ENCODE measurements around the gene PIGZ. TPM values are rescaled to one million over a fixed set of nuclear protein-coding genes. Genes with fewer than 3 reads are reported as not detected.

PIGZ gene
- total RNA-seq, 1 donor = 4.0 TPM

DNA sequence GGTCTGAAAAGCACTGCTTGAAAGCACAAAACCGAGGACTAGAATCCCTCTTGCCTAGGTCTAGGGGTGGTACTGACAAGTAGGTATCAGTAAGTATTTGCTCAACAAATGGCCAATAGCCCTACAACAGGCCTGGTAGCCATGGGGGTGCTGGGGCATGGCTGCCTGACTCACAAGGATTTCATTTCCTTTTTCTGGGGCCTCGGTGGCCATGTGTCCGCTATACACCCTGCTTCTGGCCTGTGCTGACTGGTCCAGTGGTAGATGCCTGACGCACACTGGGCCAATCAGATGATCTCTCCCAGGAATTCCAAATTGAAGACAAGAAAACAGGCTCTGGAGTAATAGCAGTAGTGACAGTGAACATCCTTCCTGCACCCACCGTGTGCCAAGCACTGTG, 31.6 kb upstream of the PIGZ start:
- Histone ChIP-seq H3K4me1 (ENCODE audit: insufficient read depth, low read length) (peaks cover 8% of the 10 kb centered on the region), H2AFZ (ENCODE audit: low read length) (no peak overlapping the region), H3K4me2 (ENCODE audit: insufficient read depth, low read length) (no peak overlapping the region), H3K79me2 (ENCODE audit: insufficient read depth, low read length) (no peaks in the 10 kb centered on the region), H3K36me3 (ENCODE audit: insufficient read depth, low read length) (no peaks in the 10 kb centered on the region), H3K27ac (ENCODE audit: low read depth, low read length) (no peak overlapping the region), H4K20me1 (ENCODE audit: insufficient read depth, low read length) (no peaks in the 10 kb centered on the region), H3K9me3 (ENCODE audit: low read depth, low read length) (no peaks in the 10 kb centered on the region), H3K27me3 (ENCODE audit: insufficient read depth, low read length) (no peaks in the 10 kb centered on the region), H3K4me3 (ENCODE audit: insufficient read depth, low read length) (no peak overlapping the region)
- TF ChIP-seq, protein P1, sequence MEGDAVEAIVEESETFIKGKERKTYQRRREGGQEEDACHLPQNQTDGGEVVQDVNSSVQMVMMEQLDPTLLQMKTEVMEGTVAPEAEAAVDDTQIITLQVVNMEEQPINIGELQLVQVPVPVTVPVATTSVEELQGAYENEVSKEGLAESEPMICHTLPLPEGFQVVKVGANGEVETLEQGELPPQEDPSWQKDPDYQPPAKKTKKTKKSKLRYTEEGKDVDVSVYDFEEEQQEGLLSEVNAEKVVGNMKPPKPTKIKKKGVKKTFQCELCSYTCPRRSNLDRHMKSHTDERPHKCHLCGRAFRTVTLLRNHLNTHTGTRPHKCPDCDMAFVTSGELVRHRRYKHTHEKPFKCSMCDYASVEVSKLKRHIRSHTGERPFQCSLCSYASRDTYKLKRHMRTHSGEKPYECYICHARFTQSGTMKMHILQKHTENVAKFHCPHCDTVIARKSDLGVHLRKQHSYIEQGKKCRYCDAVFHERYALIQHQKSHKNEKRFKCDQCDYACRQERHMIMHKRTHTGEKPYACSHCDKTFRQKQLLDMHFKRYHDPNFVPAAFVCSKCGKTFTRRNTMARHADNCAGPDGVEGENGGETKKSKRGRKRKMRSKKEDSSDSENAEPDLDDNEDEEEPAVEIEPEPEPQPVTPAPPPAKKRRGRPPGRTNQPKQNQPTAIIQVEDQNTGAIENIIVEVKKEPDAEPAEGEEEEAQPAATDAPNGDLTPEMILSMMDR (IDR thresholded peaks at IDR 0.05; ENCODE audit: extremely low read depth, low read depth, low read length) = no peak
- peak; percentile 69 for DNase-seq (ENCODE audit: insufficient read length, low spot score, missing footprints)

DNA sequence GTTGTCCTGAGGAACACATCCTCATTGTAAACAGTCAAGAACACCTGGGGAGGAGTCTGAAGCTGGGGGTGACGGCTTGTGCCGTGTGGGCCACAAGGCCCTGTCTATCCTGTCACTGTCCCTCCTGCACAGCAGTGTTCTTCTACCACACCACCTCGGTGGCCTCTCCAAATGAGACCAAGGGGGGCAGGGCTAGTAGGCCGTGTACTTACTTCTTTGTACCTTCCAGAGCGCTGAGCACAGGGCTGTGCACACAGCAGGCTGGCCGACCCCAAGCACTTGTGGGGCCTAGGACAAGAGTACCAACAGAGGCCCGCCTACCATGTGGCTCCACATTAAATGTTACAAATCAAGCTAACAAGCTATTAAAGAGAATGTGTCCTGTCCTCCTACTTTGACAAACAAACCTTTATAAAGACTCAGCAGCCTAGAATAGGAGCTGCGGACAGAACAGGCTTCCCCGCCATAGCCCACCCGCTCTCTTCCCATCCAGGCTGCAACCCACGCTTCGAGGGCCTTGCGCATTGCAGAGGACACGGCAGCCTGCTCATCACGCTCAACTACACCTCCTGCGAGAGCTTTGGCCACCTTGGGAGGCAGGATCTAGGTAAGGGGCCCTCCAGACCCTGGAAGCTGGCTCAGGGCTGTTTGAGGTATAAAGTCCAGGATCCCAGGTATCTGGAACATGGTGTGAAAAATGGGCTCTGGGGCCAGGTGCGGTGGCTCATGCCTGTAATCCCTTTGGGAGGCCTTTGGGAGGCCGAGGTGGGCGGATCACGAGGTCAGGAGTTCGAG, 30.5 kb upstream of the PIGZ start:
- Histone ChIP-seq H3K27ac (ENCODE audit: low read depth, low read length) (no peak overlapping the region), H3K36me3 (ENCODE audit: insufficient read depth, low read length) (no peaks in the 10 kb centered on the region), H3K4me1 (ENCODE audit: insufficient read depth, low read length) (peaks cover 8% of the 10 kb centered on the region), H2AFZ (ENCODE audit: low read length) (no peak overlapping the region), H4K20me1 (ENCODE audit: insufficient read depth, low read length) (no peaks in the 10 kb centered on the region), H3K27me3 (ENCODE audit: insufficient read depth, low read length) (no peaks in the 10 kb centered on the region), H3K4me3 (ENCODE audit: insufficient read depth, low read length) (no peak overlapping the region), H3K9me3 (ENCODE audit: low read depth, low read length) (no peaks in the 10 kb centered on the region), H3K79me2 (ENCODE audit: insufficient read depth, low read length) (no peaks in the 10 kb centered on the region), H3K4me2 (ENCODE audit: insufficient read depth, low read length) (no peak overlapping the region)
- TF ChIP-seq, protein P1 (IDR thresholded peaks at IDR 0.05; ENCODE audit: extremely low read depth, low read depth, low read length) = no peak
- DNase-seq (ENCODE audit: insufficient read length, low spot score, missing footprints) = peak; percentile 68

DNA sequence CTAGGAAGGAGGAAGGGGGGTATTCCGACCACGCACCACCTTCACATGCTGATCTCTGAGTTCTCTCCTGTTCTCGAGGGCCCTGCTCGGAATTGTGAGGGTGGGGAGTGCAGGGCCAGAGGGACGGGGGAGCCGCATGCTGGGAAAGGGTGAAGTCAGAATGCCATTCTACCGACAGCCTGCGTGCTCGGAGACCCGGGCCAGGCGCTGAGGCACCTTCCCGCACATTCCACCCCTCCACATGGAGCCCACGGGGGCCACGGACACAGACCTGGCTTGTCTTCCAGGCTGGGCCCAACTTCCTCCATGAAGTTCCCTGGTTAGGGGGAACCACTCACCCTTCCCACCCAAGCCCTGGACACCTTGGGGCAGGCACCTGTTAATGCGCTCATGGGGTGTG, 28.7 kb upstream of the PIGZ start:
- Histone ChIP-seq H3K4me1 (ENCODE audit: insufficient read depth, low read length) (peaks cover 3% of the 10 kb centered on the region), H2AFZ (ENCODE audit: low read length) (no peak overlapping the region), H3K79me2 (ENCODE audit: insufficient read depth, low read length) (no peaks in the 10 kb centered on the region), H4K20me1 (ENCODE audit: insufficient read depth, low read length) (no peaks in the 10 kb centered on the region), H3K9me3 (ENCODE audit: low read depth, low read length) (no peaks in the 10 kb centered on the region), H3K4me3 (ENCODE audit: insufficient read depth, low read length) (no peak overlapping the region), H3K4me2 (ENCODE audit: insufficient read depth, low read length) (no peak overlapping the region), H3K36me3 (ENCODE audit: insufficient read depth, low read length) (no peaks in the 10 kb centered on the region), H3K27me3 (ENCODE audit: insufficient read depth, low read length) (no peaks in the 10 kb centered on the region), H3K27ac (ENCODE audit: low read depth, low read length) (no peak overlapping the region)
- DNase-seq (ENCODE audit: insufficient read length, low spot score, missing footprints) = peak; percentile 44
- TF ChIP-seq, protein P1 (IDR thresholded peaks at IDR 0.05; ENCODE audit: extremely low read depth, low read depth, low read length) = no peak

DNA sequence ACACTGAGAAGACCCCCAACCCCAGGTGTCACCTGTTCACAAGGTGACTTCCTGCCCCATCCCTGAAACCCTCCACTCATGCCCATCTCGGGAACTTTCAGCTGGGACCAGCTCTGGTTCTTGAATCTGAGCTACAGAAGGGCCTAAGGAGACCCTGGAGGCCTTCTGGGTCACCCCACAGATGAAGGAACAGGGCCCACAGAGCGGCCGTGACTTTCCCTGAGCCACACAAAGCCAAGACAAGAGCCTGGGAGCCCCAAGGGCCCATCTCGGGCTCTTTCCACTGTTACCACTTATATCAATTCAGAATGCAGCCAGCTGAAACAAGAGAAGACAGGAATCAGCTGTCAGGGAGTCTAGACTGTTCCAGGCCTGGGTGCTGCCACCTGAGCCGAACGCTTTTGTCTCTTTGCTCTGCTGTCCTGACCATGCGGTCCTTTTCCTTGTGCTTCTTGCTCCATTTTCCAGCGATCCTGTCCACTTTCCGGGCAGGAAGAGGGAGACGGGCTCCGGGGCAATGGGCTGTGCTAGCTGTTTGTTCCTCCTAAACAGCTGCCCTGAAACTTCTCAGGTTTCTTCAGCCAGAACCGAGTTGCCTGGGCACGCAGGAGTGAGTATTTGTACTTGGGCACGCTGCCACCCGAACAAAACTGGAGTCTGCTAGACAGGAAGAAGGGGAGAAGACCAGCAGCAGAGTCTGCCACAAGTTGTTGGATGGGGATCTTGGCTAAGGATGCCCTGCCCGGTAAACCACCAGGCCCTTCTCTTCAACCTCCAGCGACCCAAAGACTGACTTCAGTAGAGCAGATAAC, 28.0 kb upstream of the PIGZ start:
- Histone ChIP-seq H3K27me3 (ENCODE audit: insufficient read depth, low read length) (no peaks in the 10 kb centered on the region), H4K20me1 (ENCODE audit: insufficient read depth, low read length) (no peaks in the 10 kb centered on the region), H3K36me3 (ENCODE audit: insufficient read depth, low read length) (no peaks in the 10 kb centered on the region), H2AFZ (ENCODE audit: low read length) (no peak overlapping the region), H3K9me3 (ENCODE audit: low read depth, low read length) (no peaks in the 10 kb centered on the region), H3K4me1 (ENCODE audit: insufficient read depth, low read length) (no peaks in the 10 kb centered on the region), H3K4me2 (ENCODE audit: insufficient read depth, low read length) (no peak overlapping the region), H3K27ac (ENCODE audit: low read depth, low read length) (no peak overlapping the region), H3K4me3 (ENCODE audit: insufficient read depth, low read length) (no peak overlapping the region), H3K79me2 (ENCODE audit: insufficient read depth, low read length) (no peaks in the 10 kb centered on the region)
- TF ChIP-seq, protein P1 (IDR thresholded peaks at IDR 0.05; ENCODE audit: extremely low read depth, low read depth, low read length) = no peak
- DNase-seq (ENCODE audit: insufficient read length, low spot score, missing footprints) = peak; percentile 65
